Measurements from ENCODE around the gene CTSW. TPM values are rescaled to one million over a fixed set of nuclear protein-coding genes. Genes with fewer than 3 reads are reported as not detected.
"Not testable (repeated sequence)": the region's sequence is repeated elsewhere in the genome, so short reads cannot be mapped to it uniquely, and the experiment has no call there.

Gene CTSW
- total RNA-seq (100 to 1,000 TPM in 1 of 5 experiments, 10 to 100 TPM in 4; 24.9 to 148 (median 29.3) TPM), polyA plus RNA-seq (10 to 100 TPM; 31.7 to 58.7 TPM), total RNA-seq (1.6 reads per million, percentile 5 among the genes with 10 or more reads in this experiment)

- H3K27me3 Mint-ChIP-seq = no peaks in the 10 kb centered on the region
- Histone ChIP-seq H3K27ac (ENCODE audit: low read depth, low read length) (peak within 1 kb of the TSS; percentile 69), H3K27me3 (ENCODE audit: control insufficient read depth in 2 of 2, insufficient read depth in 2 of 2, low read length in 2 of 2) (no peaks in the 10 kb centered on the region), H3K9me3 (ENCODE audit: control insufficient read depth in 2 of 3, low read length in 3 of 3) (no peaks in the 10 kb centered on the region), H3K36me3 (ENCODE audit: control insufficient read depth in 2 of 3, insufficient read depth in 3 of 3, low read length in 3 of 3) (peaks cover 0 to 27% (median 0%) of the 10 kb centered on the region in 3 experiments), H3K4me1 (ENCODE audit: control insufficient read depth in 2 of 2, insufficient read depth in 2 of 2, low read length in 2 of 2) (peaks cover 27 to 29% of the 10 kb centered on the region in 2 donors), H3K4me3 (ENCODE audit: low read length) (peak within 1 kb of the TSS; percentile 71)
- no peaks in the 10 kb centered on the region for H3K9me3 Mint-ChIP-seq
- ChIA-PET CTCF (interaction anchor here (1.0 to 2.5 kb wide), 4 partner anchors 8 to 100 kb away, joined by 3 to 12 read pairs (median 8); partner anchors contain the start of genes FIBP and MUS81), POLR2A (interaction anchor here (0.7 to 5.4 kb wide), 4 partner anchors 10 to 79 kb away, joined by 3 to 73 read pairs (median 26); partner anchors contain the start of genes CCDC85B, CFL1, FIBP and MUS81)
- peak in 1 of 9 donors; percentile 47 for DNase-seq
- intact Hi-C loops (cut with micrococcal nuclease) = no loop called here
- peaks cover 9 to 45% (median 24%) of the 10 kb centered on the region in 7 donors for H3K4me1 Mint-ChIP-seq
- peak within 1 kb of the TSS in 8 of 10 donors; percentile 52 to 80 (median 68) for H3K4me3 Mint-ChIP-seq
- H3K27ac Mint-ChIP-seq = peak within 1 kb of the TSS in 8 of 9 donors; percentile 80 to 92 (median 84)
- peaks cover 0 to 8% (median 3%) of the 10 kb centered on the region in 5 donors for H3K36me3 Mint-ChIP-seq
- ATAC-seq = peak; percentile 80
Observed at GRCh38 chr11:65879617-65880016, at the start of gene CTSW. Gene CTSW, plus strand, starts transcription at chr11:65879837. Its CDS starts 18 bp downstream, at chr11:65879855.

GRCh38 chr11:65832231-65832630, 47.4 kb upstream of the CTSW start:
- not testable (repeated sequence) for ATAC-seq; DNase-seq; H3K9me3 Mint-ChIP-seq; H3K36me3 ChIP-seq (ENCODE audit: control insufficient read depth in 2 of 3, insufficient read depth in 3 of 3, low read length in 3 of 3); H3K36me3 Mint-ChIP-seq; H3K27me3 ChIP-seq (ENCODE audit: control insufficient read depth in 2 of 2, insufficient read depth in 2 of 2, low read length in 2 of 2); H3K27ac ChIP-seq (ENCODE audit: low read depth, low read length); H3K9me3 ChIP-seq (ENCODE audit: control insufficient read depth in 2 of 3, low read length in 3 of 3); H3K4me3 ChIP-seq (ENCODE audit: low read length)
- intact Hi-C loops (cut with micrococcal nuclease) = loop anchor here (2.0 to 5.0 kb wide), 2 partner anchors 27 to 180 kb away; partner anchors contain the start of gene CFL1 (in 1 of the 2)
- H3K27me3 Mint-ChIP-seq = peaks cover 0 to 21% (median 0%) of the 10 kb centered on the region in 5 donors
- H3K4me3 Mint-ChIP-seq = peak overlapping the region in 6 of 10 donors; percentile 3 to 40 (median 20)
- H3K27ac Mint-ChIP-seq = peak overlapping the region in 3 of 9 donors; percentile 1 to 5 (median 2)
- peaks cover 7 to 24% (median 7%) of the 10 kb centered on the region in 7 donors for H3K4me1 Mint-ChIP-seq
- H3K4me1 ChIP-seq (ENCODE audit: control insufficient read depth in 2 of 2, insufficient read depth in 2 of 2, low read length in 2 of 2) = peaks cover 10 to 13% of the 10 kb centered on the region in 2 donors
- ChIA-PET POLR2A (interaction anchor here (0.7 to 2.1 kb wide), 7 partner anchors 13 to 788 kb away, joined by 3 to 15 read pairs (median 4); partner anchors contain the start of gene CCDC85B), CTCF (interaction anchor here (0.7 to 2.6 kb wide), 8 partner anchors 10 to 239 kb away, joined by 3 to 11 read pairs (median 4); no protein-coding TSS in a partner anchor)

- peak within 1 kb of the TSS; percentile 78 for H3K27ac ChIP-seq (ENCODE audit: low read depth, low read length)
- Mint-ChIP-seq H3K4me1 (peaks cover 7 to 17% (median 7%) of the 10 kb centered on the region in 7 donors), H3K27ac (peak within 1 kb of the TSS in 1 of 9 donors; percentile 91), H3K9me3 (no peaks in the 10 kb centered on the region), H3K27me3 (peaks cover 0 to 21% (median 0%) of the 10 kb centered on the region in 5 donors), H3K4me3 (no peak within 1 kb of the TSS), H3K36me3 (peaks cover 0 to 5% (median 0%) of the 10 kb centered on the region in 5 donors)
- ChIA-PET POLR2A (interaction anchor here (0.8 to 2.1 kb wide), 11 partner anchors 12 to 787 kb away, joined by 3 to 15 read pairs (median 4); partner anchors contain the start of genes C11orf68, CCDC85B, CFL1 and MALAT1), CTCF (interaction anchor here (0.5 to 2.6 kb wide), 7 partner anchors 12 to 60 kb away, joined by 3 to 11 read pairs (median 4); no protein-coding TSS in a partner anchor)
- H3K27me3 ChIP-seq (ENCODE audit: control insufficient read depth in 2 of 2, insufficient read depth in 2 of 2, low read length in 2 of 2) = no peaks in the 10 kb centered on the region
- intact Hi-C loops (cut with micrococcal nuclease) = loop anchor here (1.0 to 5.0 kb wide), 7 partner anchors 25 to 181 kb away; partner anchors contain the start of genes CFL1 (in 2 of the 2), BANF1 (in 1 of the 2), C11orf68 (in 1 of the 2) and DRAP1 (in 1 of the 2)
- H3K4me1 ChIP-seq (ENCODE audit: control insufficient read depth in 2 of 2, insufficient read depth in 2 of 2, low read length in 2 of 2) = peaks cover 10 to 13% of the 10 kb centered on the region in 2 donors
- peak; percentile 100 for ATAC-seq
- H3K4me3 ChIP-seq (ENCODE audit: low read length) = peak within 1 kb of the TSS; percentile 91
- DNase-seq = peak; percentile 88 to 94 (median 93)
- no peaks in the 10 kb centered on the region for H3K36me3 ChIP-seq (ENCODE audit: control insufficient read depth in 2 of 3, insufficient read depth in 3 of 3, low read length in 3 of 3)
- no peaks in the 10 kb centered on the region for H3K9me3 ChIP-seq (ENCODE audit: control insufficient read depth in 2 of 3, low read length in 3 of 3)
Observed at GRCh38 chr11:65833297-65834030, 46.2 kb upstream of the CTSW start, which contains the start of gene SNX32. Gene SNX32, plus strand, starts transcription at chr11:65833963. Its CDS starts 103 bp downstream, at chr11:65834066.

GRCh38 chr11:65834202-65834601, 45.4 kb upstream of the CTSW start:
- intact Hi-C loops (cut with micrococcal nuclease) = loop anchor here in 1 of 2 donors (5.0 kb wide), 1 partner anchor 182 kb away; no protein-coding TSS in a partner anchor
- Histone ChIP-seq H3K4me3 (ENCODE audit: low read length) (peak overlapping the region; percentile 91), H3K27ac (ENCODE audit: low read depth, low read length) (peak overlapping the region; percentile 78), H3K36me3 (ENCODE audit: control insufficient read depth in 2 of 3, insufficient read depth in 3 of 3, low read length in 3 of 3) (no peaks in the 10 kb centered on the region), H3K27me3 (ENCODE audit: control insufficient read depth in 2 of 2, insufficient read depth in 2 of 2, low read length in 2 of 2) (no peaks in the 10 kb centered on the region), H3K9me3 (ENCODE audit: control insufficient read depth in 2 of 3, low read length in 3 of 3) (no peaks in the 10 kb centered on the region), H3K4me1 (ENCODE audit: control insufficient read depth in 2 of 2, insufficient read depth in 2 of 2, low read length in 2 of 2) (peaks cover 10 to 13% of the 10 kb centered on the region in 2 donors)
- peaks cover 7 to 17% (median 7%) of the 10 kb centered on the region in 7 donors for H3K4me1 Mint-ChIP-seq
- H3K4me3 Mint-ChIP-seq = no peak overlapping the region
- H3K9me3 Mint-ChIP-seq = no peaks in the 10 kb centered on the region
- H3K27ac Mint-ChIP-seq = no peak overlapping the region
- peak in 1 of 9 donors; percentile 10 for DNase-seq
- CTCF ChIA-PET = interaction anchor here (1.0 to 2.6 kb wide), 3 partner anchors 17 to 51 kb away, joined by 3 to 11 read pairs (median 6); no protein-coding TSS in a partner anchor
- POLR2A ChIA-PET = interaction anchor here (0.8 to 2.1 kb wide), 6 partner anchors 11 to 335 kb away, joined by 3 to 15 read pairs (median 4); partner anchors contain the start of genes C11orf68, CFL1, MALAT1 and MUS81
- peaks cover 0 to 5% (median 0%) of the 10 kb centered on the region in 5 donors for H3K36me3 Mint-ChIP-seq
- no peak for ATAC-seq
- peaks cover 0 to 21% (median 0%) of the 10 kb centered on the region in 5 donors for H3K27me3 Mint-ChIP-seq

GRCh38 chr11:65842144-65842543, 37.5 kb upstream of the CTSW start:
- peaks cover 0 to 1% (median 0%) of the 10 kb centered on the region in 7 donors for H3K4me1 Mint-ChIP-seq

GRCh38 chr11:65843811-65844210, 35.8 kb upstream of the CTSW start:
- CTCF ChIA-PET = interaction anchor here (0.7 to 1.0 kb wide), 2 partner anchors 17 to 284 kb away, joined by 3 to 4 read pairs; no protein-coding TSS in a partner anchor
- intact Hi-C loops (cut with micrococcal nuclease) = no loop called here
- POLR2A ChIA-PET = interaction anchor here (1.3 kb wide), 1 partner anchor 16 kb away, joined by 5 read pairs; no protein-coding TSS in a partner anchor

More at GRCh38 chr11:65842144-65842543, 37.5 kb upstream of the CTSW start:
- Histone ChIP-seq H3K36me3 (ENCODE audit: control insufficient read depth in 2 of 3, insufficient read depth in 3 of 3, low read length in 3 of 3) (no peaks in the 10 kb centered on the region), H3K4me3 (ENCODE audit: low read length) (no peak overlapping the region), H3K9me3 (ENCODE audit: control insufficient read depth in 2 of 3, low read length in 3 of 3) (no peaks in the 10 kb centered on the region), H3K4me1 (ENCODE audit: control insufficient read depth in 2 of 2, insufficient read depth in 2 of 2, low read length in 2 of 2) (no peaks in the 10 kb centered on the region), H3K27ac (ENCODE audit: low read depth, low read length) (no peak overlapping the region), H3K27me3 (ENCODE audit: control insufficient read depth in 2 of 2, insufficient read depth in 2 of 2, low read length in 2 of 2) (no peaks in the 10 kb centered on the region)
- H3K27ac Mint-ChIP-seq = no peak overlapping the region
- H3K9me3 Mint-ChIP-seq = no peaks in the 10 kb centered on the region
- ChIA-PET POLR2A (interaction anchor here (0.6 kb wide), 1 partner anchor 47 kb away, joined by 3 read pairs; no protein-coding TSS in a partner anchor), CTCF (interaction anchor here (0.6 kb wide), 1 partner anchor 10 kb away, joined by 3 read pairs; no protein-coding TSS in a partner anchor)
- no peak overlapping the region for H3K4me3 Mint-ChIP-seq
- DNase-seq (no peak), ATAC-seq (no peak)
- H3K27me3 Mint-ChIP-seq = no peaks in the 10 kb centered on the region
- intact Hi-C loops (cut with micrococcal nuclease) = no loop called here
- no peaks in the 10 kb centered on the region for H3K36me3 Mint-ChIP-seq

More at GRCh38 chr11:65843811-65844210, 35.8 kb upstream of the CTSW start:
- peaks cover 0 to 1% (median 0%) of the 10 kb centered on the region in 7 donors for H3K4me1 Mint-ChIP-seq
- Histone ChIP-seq H3K9me3 (ENCODE audit: control insufficient read depth in 2 of 3, low read length in 3 of 3) (no peaks in the 10 kb centered on the region), H3K4me1 (ENCODE audit: control insufficient read depth in 2 of 2, insufficient read depth in 2 of 2, low read length in 2 of 2) (no peaks in the 10 kb centered on the region), H3K36me3 (ENCODE audit: control insufficient read depth in 2 of 3, insufficient read depth in 3 of 3, low read length in 3 of 3) (no peaks in the 10 kb centered on the region), H3K4me3 (ENCODE audit: low read length) (no peak overlapping the region), H3K27ac (ENCODE audit: low read depth, low read length) (no peak overlapping the region), H3K27me3 (ENCODE audit: control insufficient read depth in 2 of 2, insufficient read depth in 2 of 2, low read length in 2 of 2) (no peaks in the 10 kb centered on the region)
- no peaks in the 10 kb centered on the region for H3K36me3 Mint-ChIP-seq
- H3K4me3 Mint-ChIP-seq = no peak overlapping the region
- no peak overlapping the region for H3K27ac Mint-ChIP-seq
- ATAC-seq (no peak), DNase-seq (no peak)
- no peaks in the 10 kb centered on the region for H3K9me3 Mint-ChIP-seq
- no peaks in the 10 kb centered on the region for H3K27me3 Mint-ChIP-seq

Measured in naive thymus-derived CD4-positive, alpha-beta T cell (primary cell).